HepG2 (cell line): ENCODE data around the gene RNF150. TPM values are rescaled to one million over a fixed set of nuclear protein-coding genes. Genes with fewer than 3 reads are reported as not detected.

Experiments
- ATAC-seq: fragments of 200-7000 bp; cut with Tn5 transposase; 3 replicates; pipeline ENCODE4 v1.9.1; 2020; ENCODE audit warnings: mild to moderate bottlenecking, moderate library complexity
- BruUV-seq: library from RNA; stranded (reverse); fragments of 400-500 nt; replicated peaks from 2 replicates; lab custom pipeline; 2021; lab: Mats Ljungman, UMichigan
- CTCF ChIA-PET: fragments of 300-600 bp; formaldehyde crosslinking; extraction: SDS; loops from one replicate; lab custom pipeline; 2021; ENCODE audit warnings: low total read pairs, inconsistent platforms, low intra/inter-chr PET ratio; lab: Yijun Ruan, JAX
- POLR2A ChIA-PET: fragments of 350-600 bp; sonication (Branson Sonifier 250); formaldehyde crosslinking; loops from one replicate; lab custom pipeline; 2020; ENCODE audit warnings: antibody characterized with exemption, inconsistent platforms; lab: Yijun Ruan, JAX
- DNase-seq: peaks from one replicate; pipeline ENCODE4 v3.0.0-alpha.2; 2015; ENCODE audit warnings: low spot score
- FAIRE-seq: peaks from 3 replicates; lab custom pipeline; 2011; peaks lifted over from hg19 to GRCh38; lab: Jason Lieb, UNC
- H2AFZ ChIP-seq: one replicate; pipeline ENCODE4 v1.6.1; 2011; ENCODE audit warnings: low read length, inconsistent platforms
- H3K27ac ChIP-seq: fragments of 300-600 bp; 3 replicates; pipeline ENCODE4 v1.8.0; 2011; ENCODE audit warnings: mixed run types, mild to moderate bottlenecking, mixed read lengths, low read length, inconsistent platforms; ENCODE audit not compliant: insufficient read depth; ENCODE audit errors: extremely low read length
- H3K27me3 ChIP-seq, 2 experiments: fragments of 200-600 bp in 1 of 2; 2 replicates in 1 of 2; 3 replicates in 1 of 2; pipeline versions ENCODE4 v1.6.0 to v1.8.0; 2011; ENCODE audit warnings: low read length in 2 of 2, mild to moderate bottlenecking in 2 of 2, moderate library complexity in 2 of 2, inconsistent platforms in 1 of 2; ENCODE audit not compliant: insufficient read depth in 2 of 2, control insufficient read depth in 1 of 2
- H3K36me3 ChIP-seq, 2 experiments: fragments of 200-600 bp in 1 of 2; replicated peaks in 1 of 2; 2 replicates in 1 of 2; 3 replicates in 1 of 2; pipeline versions ENCODE4 v1.5.1 to v1.8.0; 2011; ENCODE audit warnings: low read length in 2 of 2, inconsistent platforms in 1 of 2; ENCODE audit not compliant: insufficient read depth in 2 of 2, control insufficient read depth in 1 of 2
- H3K4me1 ChIP-seq: 2 replicates; pipeline ENCODE4 v1.5.1; 2012; ENCODE audit warnings: low read length, inconsistent platforms; ENCODE audit not compliant: insufficient read depth
- H3K4me2 ChIP-seq: 2 replicates; pipeline ENCODE4 v1.6.0; 2011; ENCODE audit warnings: low read depth, low read length, inconsistent platforms
- H3K4me3 ChIP-seq, 3 experiments: fragments of 200-600 bp in 1 of 3; sonication (generic), shearing (Covaris generic) in 1 of 3; replicated peaks in 1 of 3; 2 replicates each; pipeline ENCODE4 v1.5.1; 2011 to 2016; ENCODE audit warnings: low read length in 3 of 3, inconsistent platforms in 2 of 3, low read depth in 2 of 3, mild to moderate bottlenecking in 2 of 3, control low read depth in 1 of 3, mixed read lengths in 1 of 3; ENCODE audit not compliant: insufficient read depth in 1 of 3
- H3K79me2 ChIP-seq: one replicate; pipeline ENCODE4 v1.6.1; 2011; ENCODE audit warnings: low read length, inconsistent platforms; ENCODE audit not compliant: insufficient read depth
- H3K9ac ChIP-seq: 2 replicates; pipeline ENCODE4 v1.6.0; 2011; ENCODE audit warnings: mild to moderate bottlenecking, low read depth, low read length, inconsistent platforms; ENCODE audit not compliant: insufficient read depth
- H3K9me3 ChIP-seq: 2 replicates; pipeline ENCODE4 v1.5.1; 2012; ENCODE audit warnings: mild to moderate bottlenecking, low read length
- H4K20me1 ChIP-seq: 2 replicates; pipeline ENCODE4 v1.6.0; 2011; ENCODE audit warnings: inconsistent platforms, mild to moderate bottlenecking, low read length, moderate library complexity; ENCODE audit not compliant: insufficient read depth
- EP300 ChIP-seq, 3 experiments: sonication (generic) in 1 of 3; formaldehyde crosslinking in 1 of 3; IDR thresholded peaks; 2 replicates each; pipeline versions ENCODE4 v1.5.1 to v1.6.1; 2011 to 2020; ENCODE audit warnings: low read depth in 2 of 3, low read length in 2 of 3, borderline replicate concordance in 1 of 3, improper control_type of control experiment in 1 of 3, mild to moderate bottlenecking in 1 of 3, missing genetic modification reagents in 1 of 3, moderate library complexity in 1 of 3
- GFI1 ChIP-seq: sonication (generic); formaldehyde crosslinking; IDR thresholded peaks from 2 replicates; pipeline ENCODE4 v1.5.0; 2020; ENCODE audit warnings: missing genetic modification reagents, mild to moderate bottlenecking, borderline replicate concordance
- GZF1 ChIP-seq: sonication (generic); formaldehyde crosslinking; IDR thresholded peaks from 2 replicates; pipeline ENCODE4 v1.5.1; 2020; ENCODE audit warnings: mild to moderate bottlenecking, missing genetic modification reagents
- POGZ ChIP-seq: sonication (generic); formaldehyde crosslinking; IDR thresholded peaks from 2 replicates; pipeline ENCODE4 v1.4.0; 2020; ENCODE audit warnings: mild to moderate bottlenecking, missing genetic modification reagents
- TERF1 ChIP-seq: sonication (generic); formaldehyde crosslinking; IDR thresholded peaks from 2 replicates; pipeline ENCODE4 v1.8.0; 2022; ENCODE audit warnings: mild to moderate bottlenecking, missing genetic modification reagents, moderate library complexity
- ZNF530 ChIP-seq: sonication (generic); formaldehyde crosslinking; IDR thresholded peaks from 2 replicates; pipeline ENCODE4 v1.5.0; 2020; ENCODE audit warnings: low read depth, mild to moderate bottlenecking, missing genetic modification reagents
- ZNF552 ChIP-seq: sonication (generic); formaldehyde crosslinking; IDR thresholded peaks from 2 replicates; pipeline ENCODE4 v1.9.0; 2022; ENCODE audit warnings: missing genetic modification reagents, mild to moderate bottlenecking, borderline replicate concordance
- ZNF792 ChIP-seq: IDR thresholded peaks from 2 replicates; pipeline ENCODE4 v1.6.1; 2016
- ZNF850 ChIP-seq: sonication (generic); formaldehyde crosslinking; conservative IDR thresholded peaks from 2 replicates; pipeline ENCODE4 v1.9.0; 2021; ENCODE audit warnings: mild to moderate bottlenecking, missing genetic modification reagents
- in situ Hi-C: cut with HindIII; loops from 2 replicates; pipeline ENCODE4 v1.10.0; 2017; ENCODE audit warnings: low pct_unique_long_range_greater_than_20kb; ENCODE audit not compliant: extremely low pct_ligation_motif_present
- intact Hi-C: fragments of 100-400 bp; cut with micrococcal nuclease; formaldehyde crosslinking; loops from one replicate; pipeline ENCODE4 v1.10.0; 2022; ENCODE audit not compliant: unreplicated experiment
- polyA plus RNA-seq, 8 experiments: library from polyadenylated mRNA; depleted of rRNA in 3 of 8; stranded (reverse) in 7 of 8; unstranded in 1 of 8; fragments of >200 nt; fragmentation: Illumina TruSeq in 4 of 8; extraction: Trizol in 4 of 8; gene quantifications; 2 replicates each; pipeline versions ENCODE4 v1.2.1 to v1.2.3, GENCODE V29; 2011 to 2016; ENCODE audit warnings: low read depth in 4 of 8, missing spikeins in 1 of 8, mixed read lengths in 1 of 8; ENCODE audit not compliant: insufficient read depth in 1 of 8
- total RNA-seq, 5 experiments: library from RNA; depleted of rRNA; stranded (reverse); fragments of >200 nt; fragmentation: Illumina TruSeq; extraction: Trizol; gene quantifications; 2 replicates each; pipeline ENCODE4 v1.2.3, GENCODE V29; 2016; ENCODE audit warnings: low read depth in 1 of 5

RNF150 gene
- total and polyA plus RNA-seq, 2 of the 13 experiments (the other 11 are each of a cell fraction or from before 2014, with no cell fraction given), result 0.02 to 0.03 TPM

- TF ChIP-seq GZF1 (CRISPR knock-in tag) (no peak), ZNF850 (CRISPR knock-in tag) (no peak), ZNF530 (no peak), TERF1 (CRISPR knock-in tag) (no peak), ZNF552 (CRISPR knock-in tag) (no peak), ZNF792 (no peak), POGZ (CRISPR knock-in tag) (no peak), GFI1 (no peak), EP300 (IDR thresholded peaks at IDR 0.05; ENCODE audit: low read depth in 2 of 2, low read length in 2 of 2) (no peak), EP300 (CRISPR knock-in tag; IDR thresholded peaks at IDR 0.05; ENCODE audit: borderline replicate concordance) (no peak)
- no TSS peak for BruUV-seq
- H3K4me3 ChIP-seq, result no peak overlapping the region
- H3K27ac ChIP-seq, result no peak overlapping the region
- no peak overlapping the region for H3K4me2 ChIP-seq
- no peak overlapping the region for H3K9ac ChIP-seq
- ATAC-seq, result no peak
- H3K79me2 ChIP-seq, result no peaks in the 10 kb centered on the region
- in situ Hi-C loops (no loop called here), intact Hi-C loops (no loop called here)
- H2AFZ ChIP-seq, result no peak overlapping the region
- no peaks in the 10 kb centered on the region for H3K4me1 ChIP-seq
- H3K36me3 ChIP-seq, result no peaks in the 10 kb centered on the region
- no peak for FAIRE-seq
- H4K20me1 ChIP-seq, result no peaks in the 10 kb centered on the region
- CTCF ChIA-PET, result no interaction called here
- H3K27me3 ChIP-seq, result no peaks in the 10 kb centered on the region
- POLR2A ChIA-PET, result no interaction called here
- DNase-seq, result no peak
- no peaks in the 10 kb centered on the region for H3K9me3 ChIP-seq
These were observed 95.8 kb downstream of the RNF150 start for GRCh38 chr4:141037446-141037845.
